Endometrium (tissue), 2 donors: Measurements from ENCODE around the gene AMPD1.

Source experiments
- FAIRE-seq: peaks from 2 replicates; lab custom pipeline; 2012; peaks lifted over from hg19 to GRCh38; lab: Jason Lieb, UNC
- donor health status: control.
- donor health status: control.

Gene AMPD1

DNA sequence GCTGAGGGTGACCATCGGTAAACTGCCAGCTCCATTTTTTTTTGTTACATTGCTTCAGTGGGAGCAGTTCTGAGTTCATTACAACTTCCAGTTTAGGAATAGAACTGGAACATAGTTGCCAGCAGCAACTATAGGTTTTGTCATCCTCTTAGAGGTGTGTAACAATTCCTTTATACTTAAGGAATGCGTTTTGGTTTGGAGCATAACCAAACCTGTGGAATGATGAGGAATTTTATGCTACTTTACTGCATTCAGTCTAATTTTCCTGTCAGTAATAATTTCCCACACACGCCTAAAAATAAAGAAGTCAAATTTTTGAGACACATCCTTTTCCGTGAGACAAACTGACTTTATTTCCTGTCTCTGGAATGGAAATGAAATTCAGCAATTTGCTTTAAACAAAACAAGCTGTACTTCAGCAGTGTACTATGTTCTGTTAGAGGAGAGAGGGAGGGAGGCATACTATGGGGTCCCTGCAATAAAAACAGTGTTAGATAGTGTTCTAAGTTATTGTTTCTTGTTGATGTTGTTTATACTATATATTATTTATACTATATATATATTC is 4.8 kb upstream of the AMPD1 start:
- FAIRE-seq: no peak

DNA sequence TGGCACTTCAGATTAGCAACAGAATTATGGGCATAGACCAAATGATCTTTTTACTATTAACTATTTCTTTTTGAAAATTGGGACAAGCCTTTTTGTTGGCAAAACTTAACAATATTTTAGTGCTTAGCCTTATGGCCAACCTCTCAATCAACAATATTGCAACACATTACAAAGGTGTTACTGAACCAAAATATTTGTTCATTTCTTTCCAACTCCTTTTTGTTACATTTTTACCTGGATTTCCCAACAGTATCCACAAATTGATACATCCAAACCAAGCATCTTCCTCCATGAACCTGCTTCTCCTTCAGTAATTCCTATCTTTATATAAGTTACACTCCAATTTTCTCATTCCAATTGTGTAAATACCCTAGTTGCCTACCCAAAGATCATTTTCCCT is 1.5 kb upstream of the AMPD1 start:
- FAIRE-seq: no peak

DNA sequence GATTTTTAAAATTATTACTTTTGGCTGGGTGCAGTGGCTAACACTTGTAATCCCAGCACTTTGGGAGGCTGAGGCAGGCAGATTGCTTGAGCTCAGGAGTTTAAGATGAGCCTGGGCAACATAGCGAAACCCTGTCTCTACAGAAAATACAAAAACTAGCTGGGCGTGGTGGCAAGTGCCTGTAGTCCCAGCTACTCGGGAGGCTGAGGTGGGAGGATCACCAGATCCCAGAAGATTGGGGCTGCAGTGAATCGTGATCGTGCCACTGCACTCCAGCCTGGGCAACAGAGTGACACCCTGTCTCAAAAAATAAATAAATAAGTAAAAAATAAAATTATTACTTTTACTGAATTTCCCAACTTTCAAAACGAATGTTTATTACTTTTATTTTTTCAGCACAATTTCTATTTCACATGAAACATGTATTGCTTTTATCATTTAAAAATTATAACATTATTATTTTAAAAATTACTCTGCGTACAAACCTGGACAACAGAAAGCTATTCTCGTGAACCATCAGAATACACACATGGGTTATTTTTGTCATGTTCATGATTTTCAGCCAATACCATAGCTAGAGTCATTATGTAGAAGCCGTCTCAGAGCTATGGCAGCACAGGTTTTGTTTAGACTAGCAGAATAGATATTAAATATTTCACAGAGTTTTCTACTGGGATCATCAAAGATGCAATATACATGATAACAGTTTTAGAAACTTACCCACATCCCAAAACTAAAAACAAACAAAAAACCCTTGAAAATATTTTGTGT is 621 bp downstream of the AMPD1 start:
- no peak for FAIRE-seq

DNA sequence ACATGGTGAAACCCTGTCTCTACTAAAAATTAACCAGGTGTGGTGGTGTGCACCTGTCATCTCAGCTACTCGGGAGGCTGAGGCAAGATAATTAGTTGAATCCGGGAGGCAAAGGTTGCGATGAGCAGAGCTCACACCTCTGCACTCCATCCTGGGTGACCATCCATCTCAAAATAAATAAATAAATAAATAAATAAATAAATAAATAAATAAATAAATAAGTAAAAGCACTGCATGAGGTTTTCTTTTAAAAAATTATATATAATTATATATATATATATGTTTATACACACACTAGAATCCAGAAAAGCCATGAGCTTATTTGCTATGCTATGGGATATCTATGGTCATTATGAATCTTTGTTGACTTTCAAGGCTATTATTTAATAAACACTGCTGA is 2.4 kb downstream of the AMPD1 start:
- FAIRE-seq: no peak

DNA sequence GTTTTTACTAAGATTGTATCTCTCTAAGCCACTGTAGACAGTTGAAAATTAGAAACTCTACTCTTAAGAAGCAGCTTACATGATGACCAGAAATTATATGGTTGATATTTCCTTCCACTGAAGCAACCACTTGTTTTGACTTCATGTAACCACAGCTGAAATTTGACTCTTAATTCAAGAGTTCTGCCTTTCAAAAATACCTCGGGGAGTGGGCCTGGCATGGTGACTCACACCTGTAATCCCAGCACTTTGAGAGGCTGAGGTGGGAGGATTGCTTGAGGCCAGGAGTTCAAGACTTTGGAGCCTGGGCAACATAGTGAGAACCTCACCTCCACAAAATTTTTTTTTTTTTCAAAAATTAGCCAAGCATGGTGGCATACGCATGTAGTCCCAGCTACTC is 4.3 kb downstream of the AMPD1 start:
- no peak for FAIRE-seq

DNA sequence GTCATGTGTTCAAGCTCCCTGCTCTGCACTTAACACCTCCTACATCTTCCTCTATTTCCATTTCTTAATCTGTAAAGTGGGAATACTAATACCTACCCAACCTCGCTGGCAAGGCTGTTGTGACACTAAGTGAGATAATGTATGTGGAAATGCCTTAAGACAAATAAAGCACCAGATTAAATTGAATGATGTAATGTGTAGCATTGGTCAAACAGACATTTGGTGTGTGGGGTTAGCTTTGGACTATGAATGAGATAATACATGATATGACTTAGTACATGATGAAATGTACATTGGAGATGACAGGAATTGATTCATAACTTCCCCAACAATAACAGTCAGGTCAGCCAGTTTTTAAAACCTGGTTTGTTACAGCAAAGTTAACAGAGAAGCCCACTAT is 5.2 kb downstream of the AMPD1 start:
- FAIRE-seq: no peak

DNA sequence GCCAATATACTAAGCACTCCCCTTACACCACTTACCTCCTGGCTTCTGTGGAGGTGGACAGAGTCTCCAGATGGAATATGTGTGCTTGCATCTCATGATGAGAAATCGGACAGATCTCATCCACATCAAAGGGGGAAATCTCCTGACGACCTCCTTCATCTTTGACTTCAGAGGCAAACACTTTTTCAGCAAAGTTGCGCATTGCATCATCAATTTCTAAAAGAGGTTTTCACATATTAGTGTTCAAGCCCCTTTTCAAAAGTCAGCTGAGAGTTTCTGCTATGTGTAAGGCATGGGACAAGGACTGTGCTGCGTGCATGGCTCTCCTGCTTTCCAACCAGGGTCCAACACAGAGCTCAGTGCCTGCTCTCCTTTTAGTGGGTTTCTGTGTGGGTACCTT is 6.8 kb downstream of the AMPD1 start:
- no peak for FAIRE-seq

DNA sequence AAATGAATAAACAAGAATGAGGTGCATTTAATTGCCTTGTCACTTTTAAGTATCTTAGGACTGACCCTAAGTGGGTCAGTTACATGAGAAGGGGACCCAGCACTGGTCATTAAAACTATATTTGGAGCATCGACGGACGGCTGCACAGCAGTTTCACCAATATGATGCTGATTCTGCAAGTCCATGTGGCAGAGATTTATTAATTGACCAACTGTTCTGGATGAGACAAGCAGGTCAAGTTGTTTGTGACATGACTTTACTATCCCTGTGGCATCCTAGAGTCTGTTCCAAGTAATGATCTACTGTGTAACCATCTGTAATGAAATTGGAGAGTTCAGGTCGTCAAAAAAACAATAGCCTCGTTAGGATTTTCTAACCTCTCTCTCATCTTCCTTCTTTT is 9.5 kb downstream of the AMPD1 start:
- FAIRE-seq: no peak

DNA sequence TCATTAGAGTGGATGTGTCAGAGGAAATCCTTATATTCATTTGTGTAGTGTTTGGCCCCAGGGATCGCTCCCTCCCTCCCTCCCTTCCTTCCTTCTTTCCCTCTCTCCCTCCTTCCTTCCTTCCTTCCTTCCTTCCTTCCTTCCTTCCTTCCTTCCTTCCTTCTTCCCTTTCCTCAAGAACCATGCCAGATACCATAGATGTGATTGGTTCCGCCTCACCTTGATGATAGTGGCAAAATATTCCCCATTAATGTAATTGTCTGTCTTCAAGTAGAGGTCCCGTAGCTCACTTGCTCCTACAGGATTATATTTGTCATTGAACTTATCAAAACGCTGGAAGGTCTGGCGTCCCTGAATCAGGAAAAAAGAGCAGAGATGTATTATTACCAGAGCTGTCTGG is 17.7 kb downstream of the AMPD1 start:
- no peak for FAIRE-seq

DNA sequence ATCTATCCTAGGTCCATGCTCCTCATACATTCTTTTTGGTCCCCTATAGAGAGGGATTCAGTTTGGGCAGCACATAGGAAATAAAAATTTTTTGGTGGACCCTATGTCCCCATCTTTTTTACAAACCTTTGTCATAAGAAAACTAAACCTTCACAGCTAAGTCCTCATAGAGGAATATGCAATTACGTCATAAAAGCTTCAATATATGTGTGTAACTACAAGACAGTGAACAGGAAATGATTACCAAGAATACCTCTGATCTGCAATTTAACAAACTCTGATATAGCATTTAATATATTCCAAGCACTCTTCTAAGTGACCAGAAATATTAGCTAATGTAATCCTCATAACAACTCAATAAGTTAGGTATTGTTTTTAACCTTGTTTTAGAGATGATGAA is 19.2 kb downstream of the AMPD1 start:
- no peak for FAIRE-seq

DNA sequence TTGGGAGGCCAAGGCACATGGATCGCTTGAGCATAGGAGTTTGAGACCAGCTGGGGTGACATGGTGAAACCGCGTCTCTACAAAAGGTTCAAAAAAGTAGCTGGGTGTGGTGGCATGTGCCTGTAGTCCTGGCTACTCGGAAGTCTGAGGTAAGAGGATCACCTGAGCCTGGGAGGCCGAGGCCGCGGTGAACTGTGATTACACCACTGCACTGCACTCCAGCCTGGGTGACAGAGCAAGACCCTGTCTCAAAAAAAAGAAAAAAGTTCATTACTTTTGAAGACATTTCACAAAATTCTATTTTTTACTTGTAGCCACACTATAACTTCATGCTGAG is 23.4 kb downstream of the AMPD1 start:
- FAIRE-seq: no peak

DNA sequence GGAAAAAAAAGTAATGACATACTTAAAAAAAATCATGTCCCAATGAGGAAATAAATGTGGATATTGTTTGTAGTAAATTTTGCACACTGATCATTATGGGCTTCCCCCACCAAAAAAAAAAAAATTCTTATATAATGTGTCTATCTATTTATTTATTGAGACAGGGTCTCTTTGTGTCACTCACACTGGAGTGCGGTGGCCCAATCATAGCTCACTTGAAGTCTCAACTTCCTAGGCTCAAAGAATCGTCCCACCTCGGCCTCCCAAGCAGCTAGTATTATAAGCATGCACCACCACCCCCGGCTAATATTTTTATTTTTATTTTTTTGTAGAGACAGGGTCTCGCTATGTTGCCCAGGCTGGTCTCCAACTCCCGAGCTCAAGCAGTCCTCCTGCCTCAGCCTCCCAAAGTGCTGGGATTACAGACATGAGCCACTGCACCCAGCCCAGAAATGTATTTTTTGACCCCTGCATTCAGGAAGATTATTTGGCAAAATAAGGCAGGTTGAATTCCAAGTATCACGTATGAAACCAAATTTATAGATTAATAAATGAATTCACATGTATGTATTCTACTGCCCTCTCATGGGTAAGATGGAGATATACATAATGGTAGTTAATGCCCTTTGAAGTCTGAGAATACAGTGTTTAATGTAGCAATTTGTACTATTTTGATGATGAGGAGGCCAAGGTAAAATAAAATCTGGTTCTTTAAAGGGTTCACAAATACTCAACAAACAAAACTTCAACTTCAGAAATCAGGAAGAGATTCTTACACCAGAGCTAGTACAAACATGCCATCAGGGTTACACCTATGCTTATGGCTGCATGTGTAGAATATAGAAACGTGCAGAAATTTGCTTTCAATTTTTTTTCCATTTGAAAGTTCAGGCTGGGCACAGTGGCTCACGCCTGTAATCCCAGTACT is 24.1 kb downstream of the AMPD1 start:
- FAIRE-seq: peak; percentile 35

DNA sequence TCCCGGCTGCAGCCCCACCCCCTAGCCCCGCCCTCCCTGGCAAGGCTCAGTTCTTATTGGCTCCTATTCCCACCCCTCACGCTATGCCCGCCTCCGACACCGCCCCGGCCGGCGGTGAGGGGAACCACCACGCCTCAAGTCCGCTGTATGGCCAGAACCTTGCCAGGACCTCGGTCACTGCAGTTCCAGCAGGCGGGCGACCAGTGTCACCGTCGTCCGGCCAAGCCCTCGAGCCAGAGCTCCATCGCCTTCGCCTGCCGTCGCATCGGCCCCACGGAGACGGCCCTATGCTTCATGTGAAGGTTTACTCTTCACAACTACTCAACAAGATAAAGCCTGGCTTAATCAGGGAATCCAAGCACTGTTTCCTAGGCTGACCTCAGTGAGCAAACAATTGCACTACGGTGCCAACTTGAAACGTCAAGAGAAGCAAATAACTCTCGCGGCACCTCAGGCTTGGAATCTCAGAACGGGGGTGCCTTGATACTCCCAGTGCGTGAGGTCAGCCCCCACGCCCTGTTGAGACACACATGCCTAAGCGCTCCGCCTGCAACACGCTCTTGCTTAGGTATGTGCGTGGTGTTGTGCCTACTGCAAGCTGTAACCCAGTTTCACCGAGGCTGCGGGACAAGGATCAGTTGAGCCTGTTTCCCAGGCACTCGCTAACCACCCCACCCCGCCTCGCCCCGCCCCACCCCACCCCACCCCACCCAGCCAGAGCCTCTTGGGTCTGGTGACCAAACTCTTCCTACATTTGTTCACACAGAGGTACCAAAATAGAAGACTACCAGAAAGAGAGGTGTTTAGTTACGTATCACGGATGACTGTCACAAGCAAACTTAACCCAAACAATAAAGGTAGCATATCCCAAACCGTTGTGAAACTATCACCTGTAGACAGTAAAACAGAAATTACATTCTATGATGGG is 25.0 kb downstream of the AMPD1 start:
- FAIRE-seq: no peak

DNA sequence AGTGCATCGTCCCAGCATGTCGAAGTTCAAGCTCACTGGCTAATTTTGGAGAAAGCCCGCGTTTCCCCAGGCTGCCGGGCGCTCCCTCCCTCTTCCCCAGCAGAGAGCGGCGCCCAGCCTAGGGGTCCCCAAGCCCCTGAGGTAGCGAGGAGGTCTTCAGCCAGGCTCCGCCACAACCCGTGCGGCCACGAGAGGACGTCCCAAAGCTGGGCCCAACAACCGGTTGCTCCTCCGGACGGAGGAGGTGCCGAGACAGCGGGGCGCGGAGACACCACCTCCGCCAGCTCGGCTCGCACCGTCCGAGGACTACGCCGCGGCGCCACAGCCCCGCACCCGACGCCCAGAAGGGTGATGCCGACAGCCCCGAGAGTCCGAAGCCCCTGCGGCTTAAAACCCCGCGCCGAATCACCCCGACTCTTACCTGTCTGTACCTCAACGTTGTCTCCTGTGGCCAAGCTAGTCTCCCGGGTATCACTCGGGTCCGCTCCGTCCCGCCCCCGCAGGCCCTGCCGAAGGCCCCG is 25.7 kb downstream of the AMPD1 start, which contains the start of gene DENND2C:
Gene DENND2C, minus strand, starts transcription at position 488 of the 521 bp plus-strand sequence. CDS start 44,065 bp downstream, outside the sequence.
- FAIRE-seq: no peak

DNA sequence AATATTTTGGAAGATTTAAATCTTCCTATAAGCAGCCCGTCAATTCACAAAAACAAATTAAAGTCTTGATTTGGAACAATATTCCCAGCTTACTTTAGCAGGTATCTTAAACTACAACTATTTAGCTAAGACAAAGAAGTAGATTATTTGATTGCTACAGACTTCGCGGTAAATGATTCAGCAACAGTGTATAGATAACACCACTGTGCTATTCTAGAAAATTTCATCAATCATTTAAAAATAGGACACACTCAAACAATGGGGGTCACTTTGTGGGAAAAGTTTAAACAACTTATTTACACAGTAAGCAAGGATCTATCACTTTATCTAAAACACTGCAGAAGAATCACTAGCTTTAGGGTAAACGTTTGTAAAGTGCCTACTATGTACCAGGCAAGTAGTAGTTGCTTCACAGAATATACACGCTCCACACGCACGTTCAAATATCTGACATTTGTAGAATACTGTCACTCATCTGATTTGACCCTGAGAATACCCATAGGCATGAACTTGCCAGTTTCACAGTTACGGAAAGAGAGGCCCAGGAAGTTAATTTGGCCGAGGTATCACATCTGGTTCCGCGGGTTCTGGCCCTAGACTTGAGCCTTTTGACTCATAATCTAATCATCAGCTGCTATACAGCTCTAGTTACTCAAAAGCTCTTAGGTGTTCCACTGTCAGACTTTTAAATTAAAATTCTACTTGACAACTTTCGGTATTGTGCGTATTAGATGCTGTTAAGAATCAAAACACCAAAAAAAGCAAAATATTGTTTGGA is 26.4 kb downstream of the AMPD1 start:
- no peak for FAIRE-seq

DNA sequence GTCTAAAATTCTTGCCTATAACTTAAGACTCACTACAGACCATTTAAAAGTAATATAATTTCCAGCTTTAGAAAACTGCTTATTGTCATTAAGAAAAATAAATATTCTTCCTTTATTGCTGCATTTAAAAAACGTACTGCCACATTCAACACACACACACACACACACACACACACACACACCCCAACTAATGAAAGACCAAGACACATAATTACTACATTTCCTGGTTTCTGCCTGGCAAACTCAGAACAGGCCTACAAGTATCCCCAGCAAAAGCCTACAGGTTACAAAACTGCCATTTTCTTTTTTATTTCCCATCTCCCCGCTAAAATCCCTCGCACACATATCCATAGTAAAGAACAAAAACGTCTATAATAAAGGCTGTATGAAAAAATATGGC is 27.0 kb downstream of the AMPD1 start:
- FAIRE-seq: no peak

DNA sequence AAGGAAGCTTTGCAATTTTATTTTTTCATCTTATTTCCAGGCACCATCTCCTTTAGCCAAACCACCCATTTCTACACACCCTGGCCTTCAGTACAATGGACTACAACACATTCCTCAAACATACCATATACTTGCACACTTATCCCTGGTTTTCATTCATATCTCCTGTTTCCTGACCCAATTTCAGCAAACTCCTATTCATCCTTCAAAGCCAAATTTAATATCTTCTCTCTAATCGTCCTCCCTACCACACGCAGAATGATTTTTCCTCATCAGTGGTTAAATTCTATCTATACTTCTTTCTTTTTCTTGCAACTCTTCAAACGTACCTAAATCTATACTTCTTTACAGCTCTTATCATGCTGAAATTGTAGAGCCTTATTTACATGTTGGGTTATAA is 28.4 kb downstream of the AMPD1 start:
- no peak for FAIRE-seq

DNA sequence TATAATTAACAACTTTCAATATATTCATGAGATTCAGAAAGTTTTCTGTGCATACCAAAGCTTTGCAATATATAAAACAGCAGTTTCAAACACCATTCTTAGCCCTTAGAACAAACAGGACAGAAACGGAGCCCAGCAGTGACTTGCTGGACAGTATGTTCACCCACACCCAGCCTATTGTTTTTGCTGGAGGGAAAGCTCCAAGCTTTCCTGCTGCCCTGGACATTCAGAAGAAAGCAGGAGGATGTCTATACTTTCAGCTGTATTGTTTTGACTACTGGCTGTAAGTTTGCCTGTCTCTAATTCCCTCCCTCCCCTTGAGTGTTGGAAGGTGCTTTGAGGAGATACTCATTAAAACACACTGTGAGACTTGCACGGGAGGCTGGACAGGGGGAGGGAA is 35.1 kb downstream of the AMPD1 start:
- no peak for FAIRE-seq

DNA sequence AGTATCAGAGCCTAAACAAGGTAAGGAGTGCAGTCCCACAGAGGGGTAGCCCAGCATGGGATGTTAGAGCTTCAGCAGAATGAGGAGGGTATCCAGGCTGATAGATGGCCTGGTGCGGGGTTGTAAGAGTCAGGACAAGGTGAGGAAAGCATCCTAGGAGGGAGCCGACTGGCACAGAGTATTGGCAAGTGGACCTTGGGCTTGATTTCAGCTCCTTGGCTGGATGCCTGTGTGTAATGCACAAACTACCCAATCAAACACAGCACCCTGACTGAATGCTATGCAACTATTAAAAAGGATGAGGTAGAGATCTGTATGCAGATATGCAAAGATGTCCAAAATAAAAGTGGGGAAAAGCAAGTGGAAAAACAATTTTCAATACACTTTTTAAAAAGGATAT is 43.5 kb downstream of the AMPD1 start:
- FAIRE-seq: no peak

DNA sequence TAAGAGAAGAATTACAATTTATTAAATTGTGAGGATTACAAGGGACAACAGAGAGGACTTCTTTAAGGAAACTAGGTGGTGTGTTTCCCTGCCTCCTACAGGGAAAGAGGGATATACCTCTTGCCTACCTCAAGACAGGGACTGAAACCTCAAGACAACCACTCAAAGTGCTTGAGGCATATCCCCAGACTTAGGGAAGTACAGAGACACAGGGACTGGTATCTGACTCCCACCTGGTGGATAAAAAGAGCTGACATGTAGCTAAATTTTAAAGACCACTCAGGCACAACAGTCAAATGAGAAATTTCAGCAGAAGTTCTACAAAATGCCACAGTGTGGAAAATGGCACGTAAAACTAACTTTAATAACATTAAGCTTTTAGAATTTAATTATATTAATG is 46.8 kb downstream of the AMPD1 start:
- FAIRE-seq: no peak

DNA sequence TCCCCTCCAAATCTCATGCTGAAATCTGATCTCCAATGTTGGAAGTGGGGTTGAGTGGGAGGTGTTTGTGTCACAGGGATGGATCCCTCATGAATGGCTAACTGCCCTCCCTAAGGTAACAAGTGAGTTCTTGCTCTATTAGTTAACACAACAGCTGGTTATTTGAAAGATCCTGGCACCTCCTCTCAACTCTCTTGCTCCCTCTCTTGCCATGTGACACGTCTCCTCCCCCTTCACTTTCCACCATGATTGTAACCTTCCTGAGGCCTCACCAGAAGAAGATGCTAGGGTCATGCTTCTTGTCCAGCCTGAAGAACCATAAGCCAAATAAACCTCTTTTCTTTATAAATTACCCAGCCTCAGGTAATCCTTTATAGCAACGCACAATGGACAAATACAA is 54.0 kb downstream of the AMPD1 start:
- no peak for FAIRE-seq
